Epithelial cell of proximal tubule (primary cell): ENCODE data around the gene ANKRD11. TPM values are rescaled to one million over a fixed set of nuclear protein-coding genes. Genes with fewer than 3 reads are reported as not detected.
"Not testable (repeated sequence)": the region's sequence is repeated elsewhere in the genome, so short reads cannot be mapped to it uniquely, and the experiment has no call there.

ENCODE experiments used
- DNase-seq: peaks from one replicate; pipeline ENCODE4 v3.0.0-alpha.2; 2011; ENCODE audit warnings: low read depth
- H3K4me3 ChIP-seq: 2 replicates; pipeline ENCODE4 v1.5.1; 2011; ENCODE audit warnings: low read depth, mild to moderate bottlenecking, low read length
- total RNA-seq: library from RNA; depleted of rRNA; stranded (reverse); fragments of >200 nt; gene quantifications from 2 replicates; pipeline ENCODE4 v1.2.3, GENCODE V29; 2015
- TF ChIP-seq, protein P1 (sequence below): conservative IDR thresholded peaks from 2 replicates; pipeline ENCODE4 v1.5.1; 2012; ENCODE audit warnings: low read depth, mild to moderate bottlenecking, low read length

The ANKRD11 gene
- total RNA-seq, 1 donor from 2014 or later, result 44.3 TPM

- TF ChIP-seq, protein P1, sequence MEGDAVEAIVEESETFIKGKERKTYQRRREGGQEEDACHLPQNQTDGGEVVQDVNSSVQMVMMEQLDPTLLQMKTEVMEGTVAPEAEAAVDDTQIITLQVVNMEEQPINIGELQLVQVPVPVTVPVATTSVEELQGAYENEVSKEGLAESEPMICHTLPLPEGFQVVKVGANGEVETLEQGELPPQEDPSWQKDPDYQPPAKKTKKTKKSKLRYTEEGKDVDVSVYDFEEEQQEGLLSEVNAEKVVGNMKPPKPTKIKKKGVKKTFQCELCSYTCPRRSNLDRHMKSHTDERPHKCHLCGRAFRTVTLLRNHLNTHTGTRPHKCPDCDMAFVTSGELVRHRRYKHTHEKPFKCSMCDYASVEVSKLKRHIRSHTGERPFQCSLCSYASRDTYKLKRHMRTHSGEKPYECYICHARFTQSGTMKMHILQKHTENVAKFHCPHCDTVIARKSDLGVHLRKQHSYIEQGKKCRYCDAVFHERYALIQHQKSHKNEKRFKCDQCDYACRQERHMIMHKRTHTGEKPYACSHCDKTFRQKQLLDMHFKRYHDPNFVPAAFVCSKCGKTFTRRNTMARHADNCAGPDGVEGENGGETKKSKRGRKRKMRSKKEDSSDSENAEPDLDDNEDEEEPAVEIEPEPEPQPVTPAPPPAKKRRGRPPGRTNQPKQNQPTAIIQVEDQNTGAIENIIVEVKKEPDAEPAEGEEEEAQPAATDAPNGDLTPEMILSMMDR, result no peak
- DNase-seq, result no peak
- H3K4me3 ChIP-seq, result no peak overlapping the region
Observed at GRCh38 chr16:89332243-89332901, 158.0 kb downstream of the ANKRD11 start.

GRCh38 chr16:89331371-89332109, 158.8 kb downstream of the ANKRD11 start:
- TF ChIP-seq, protein P1, result no peak
- no peak for DNase-seq

DNA sequence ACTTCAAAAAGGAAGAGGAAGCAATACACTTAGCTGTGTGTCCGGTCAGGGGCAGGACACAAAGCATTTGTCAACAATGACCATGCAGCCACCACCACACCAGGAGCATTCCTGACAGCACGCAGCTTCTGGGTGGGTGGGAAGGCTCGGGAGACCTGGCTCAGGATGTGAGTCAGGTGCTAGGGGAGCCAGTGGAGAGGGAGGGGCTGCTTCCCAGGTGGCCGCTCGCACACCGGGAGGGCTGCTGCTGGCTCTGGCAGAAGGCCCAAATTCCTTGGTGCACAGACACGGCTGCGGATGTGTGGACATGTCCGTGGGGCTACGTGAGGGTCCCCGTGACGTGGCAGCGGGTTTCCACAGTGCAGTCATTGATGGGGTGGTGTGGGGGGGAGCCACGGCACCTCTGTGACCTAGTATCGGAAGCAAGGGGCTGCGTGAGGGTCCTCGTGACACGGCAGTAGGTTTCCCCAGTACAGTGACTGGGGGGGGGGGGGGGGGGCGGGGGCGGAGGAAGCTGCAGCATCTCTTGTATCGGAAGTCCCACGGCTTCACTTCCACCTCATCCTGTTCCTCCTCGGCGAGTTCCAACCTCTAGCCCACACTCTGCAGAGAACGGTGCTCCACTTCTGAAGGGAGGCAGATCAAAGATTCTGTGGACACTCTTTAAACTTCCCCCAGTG, 160.0 kb downstream of the ANKRD11 start:
- H3K4me3 ChIP-seq, result peak overlapping the region; percentile 7
- DNase-seq, result no peak
- TF ChIP-seq, protein P1, result no peak

More at GRCh38 chr16:89331371-89332109, 158.8 kb downstream of the ANKRD11 start:
- H3K4me3 ChIP-seq, result no peak overlapping the region

- H3K4me3 ChIP-seq, DNase-seq: not testable (repeated sequence)
Observed at GRCh38 chr16:89329830-89330176, 160.6 kb downstream of the ANKRD11 start.

- not testable (repeated sequence) for H3K4me3 ChIP-seq, DNase-seq
Observed at GRCh38 chr16:89328412-89329400, 161.7 kb downstream of the ANKRD11 start.

GRCh38 chr16:89326721-89327120, 163.6 kb downstream of the ANKRD11 start:
- no peak for DNase-seq
- TF ChIP-seq, protein P1, result no peak
- H3K4me3 ChIP-seq, result no peak overlapping the region

DNA sequence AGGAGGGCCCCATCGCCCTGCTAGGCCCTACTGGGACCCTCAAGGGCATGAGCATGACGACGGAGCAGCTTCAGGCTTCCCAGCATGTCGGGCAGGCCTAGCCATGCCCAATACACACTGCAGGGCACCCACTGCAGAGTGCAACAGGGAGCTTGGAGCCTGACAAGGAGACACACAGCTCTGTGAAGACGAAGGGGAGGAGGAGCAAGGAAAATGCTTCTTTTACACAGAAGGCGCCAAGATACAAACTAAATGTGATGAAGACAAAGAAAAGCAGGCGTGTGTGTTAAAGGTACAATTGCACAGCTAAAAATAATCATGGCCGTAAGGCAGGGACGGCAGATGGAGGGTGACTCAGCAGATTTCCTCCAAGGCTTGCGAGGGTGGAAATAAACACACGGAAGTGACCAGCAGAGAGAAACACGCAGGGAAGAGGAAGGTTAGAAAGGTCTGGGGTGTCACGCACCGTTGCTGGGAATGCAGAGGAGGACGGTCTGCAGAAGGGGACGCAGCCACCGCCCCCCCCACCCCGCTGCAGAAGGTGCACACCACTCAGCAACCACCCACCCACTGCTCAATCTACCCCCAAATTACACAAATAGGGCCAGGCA, 164.4 kb downstream of the ANKRD11 start:
- DNase-seq, result no peak
- TF ChIP-seq, protein P1, result no peak
- H3K4me3 ChIP-seq, result no peak overlapping the region
